GM19397 (cell line): ENCODE data around the gene EGFLAM.

Source experiments
- ATAC-seq: cut with Tn5 transposase; IDR thresholded peaks from one replicate; pipeline ENCODE4 v1.9.1; 2021; ENCODE audit warnings: mild to moderate bottlenecking, moderate library complexity; ENCODE audit not compliant: unreplicated experiment

Gene EGFLAM

GRCh38 chr5:38467353-38468040 lies 209.1 kb downstream of the EGFLAM start:
- ATAC-seq = no peak

- no peak for ATAC-seq
These were observed 209.9 kb downstream of the EGFLAM start for GRCh38 chr5:38468202-38468673.

GRCh38 chr5:38468978-38469706 lies 210.8 kb downstream of the EGFLAM start:
- no peak for ATAC-seq

GRCh38 chr5:38469707-38470267 lies 211.4 kb downstream of the EGFLAM start:
- no peak for ATAC-seq

GRCh38 chr5:38471709-38472108 lies 213.3 kb downstream of the EGFLAM start:
- no peak for ATAC-seq

- ATAC-seq = no peak
These were observed 214.2 kb downstream of the EGFLAM start for GRCh38 chr5:38472541-38472940.

- no peak for ATAC-seq
These were observed 214.6 kb downstream of the EGFLAM start for GRCh38 chr5:38473008-38473407.

GRCh38 chr5:38478166-38478565 lies 219.8 kb downstream of the EGFLAM start:
- ATAC-seq = no peak

- ATAC-seq = no peak
These were observed 220.5 kb downstream of the EGFLAM start for GRCh38 chr5:38478878-38479277.

GRCh38 chr5:38479315-38479904 lies 221.1 kb downstream of the EGFLAM start:
- no peak for ATAC-seq

- no peak for ATAC-seq
These were observed 225.5 kb downstream of the EGFLAM start for GRCh38 chr5:38483805-38484398.

GRCh38 chr5:38494175-38494574 lies 235.8 kb downstream of the EGFLAM start:
- ATAC-seq = no peak

GRCh38 chr5:38494763-38495162 lies 236.4 kb downstream of the EGFLAM start:
- ATAC-seq = no peak

- ATAC-seq = no peak
These were observed 239.6 kb downstream of the EGFLAM start for GRCh38 chr5:38497946-38498345.

GRCh38 chr5:38500573-38501260 lies 242.4 kb downstream of the EGFLAM start:
- no peak for ATAC-seq

GRCh38 chr5:38506302-38506701 lies 247.9 kb downstream of the EGFLAM start:
- ATAC-seq = no peak

GRCh38 chr5:38509185-38509584 lies 250.8 kb downstream of the EGFLAM start:
- no peak for ATAC-seq
